NCI-H82 treated with DMSO at 0.1 percent for 48 hours (cell line): Measurements from ENCODE around the gene POLR3E.
"Not testable (repeated sequence)": the region's sequence is repeated elsewhere in the genome, so short reads cannot be mapped to it uniquely, and the experiment has no call there.

ENCODE experiments used
- DNase-seq: peaks from one replicate; lab custom pipeline; 2025; ENCODE audit not compliant: unreplicated experiment; lab: John Stamatoyannopoulos, UW

POLR3E gene

GRCh38 chr16:22328081-22328725, 31.0 kb downstream of the POLR3E start:
- DNase-seq, result no peak

- DNase-seq, result no peak
These were observed 32.0 kb downstream of the POLR3E start for GRCh38 chr16:22329199-22329695.

- DNase-seq, result no peak
These were observed 33.1 kb downstream of the POLR3E start for GRCh38 chr16:22330326-22330725.

- DNase-seq, result no peak
These were observed 36.3 kb downstream of the POLR3E start for GRCh38 chr16:22333457-22333994.

- no peak for DNase-seq
These were observed 38.5 kb downstream of the POLR3E start for GRCh38 chr16:22335668-22336246.

GRCh38 chr16:22336581-22336980, 39.4 kb downstream of the POLR3E start:
- no peak for DNase-seq

- no peak for DNase-seq
These were observed 39.8 kb downstream of the POLR3E start for GRCh38 chr16:22337045-22337444.

- DNase-seq, result peak; percentile 45
These were observed 40.8 kb downstream of the POLR3E start for GRCh38 chr16:22337849-22338635.

GRCh38 chr16:22340945-22341344, 43.7 kb downstream of the POLR3E start:
- DNase-seq, result no peak

- no peak for DNase-seq
These were observed 44.9 kb downstream of the POLR3E start for GRCh38 chr16:22342082-22342481.

GRCh38 chr16:22346483-22346882, 49.3 kb downstream of the POLR3E start:
- no peak for DNase-seq

- no peak for DNase-seq
These were observed 50.1 kb downstream of the POLR3E start for GRCh38 chr16:22347100-22347820.

- DNase-seq, result no peak
These were observed 51.1 kb downstream of the POLR3E start for GRCh38 chr16:22348291-22348690.

GRCh38 chr16:22351017-22351416, 53.8 kb downstream of the POLR3E start:
- DNase-seq, result not testable (repeated sequence)

GRCh38 chr16:22352140-22352539, 54.9 kb downstream of the POLR3E start:
- DNase-seq, result no peak

- DNase-seq, result no peak
These were observed 55.5 kb downstream of the POLR3E start for GRCh38 chr16:22352723-22353122.

GRCh38 chr16:22353191-22353919, 56.1 kb downstream of the POLR3E start:
- DNase-seq, result no peak

- DNase-seq, result no peak
These were observed 56.8 kb downstream of the POLR3E start for GRCh38 chr16:22353933-22354541.

- no peak for DNase-seq
These were observed 58.3 kb downstream of the POLR3E start for GRCh38 chr16:22355487-22355908.
